Neural cell (in vitro differentiated cells): ENCODE results near the gene MPEG1.

Source experiments
- EP300 ChIP-seq: fragments of 450-650 bp; conservative IDR thresholded peaks from 2 replicates; pipeline ENCODE4 v1.6.1; 2014; ENCODE audit warnings: antibody characterized with exemption, mild to moderate bottlenecking, moderate library complexity; ENCODE audit not compliant: poor library complexity, severe bottlenecking
- EZH2 ChIP-seq: fragments of 200-600, 300-800 bp; shearing (Covaris generic), sonication (generic); IDR thresholded peaks from 2 replicates; pipeline ENCODE4 v1.6.1; 2014; ENCODE audit warnings: antibody characterized with exemption, low read length, borderline replicate concordance, mild to moderate bottlenecking; ENCODE audit not compliant: insufficient read depth, poor library complexity, severe bottlenecking
- MXI1 ChIP-seq: fragments of 450-650 bp; conservative IDR thresholded peaks from 2 replicates; pipeline ENCODE4 v1.6.1; 2014; ENCODE audit warnings: antibody characterized with exemption, mild to moderate bottlenecking; ENCODE audit not compliant: poor library complexity, severe bottlenecking
- POLR2AphosphoS5 ChIP-seq: IDR thresholded peaks from 2 replicates; pipeline ENCODE4 v1.6.1; 2012
- SMC3 ChIP-seq: fragments of 450-650 bp; conservative IDR thresholded peaks from 2 replicates; pipeline ENCODE4 v1.6.1; 2014; ENCODE audit warnings: antibody characterized with exemption, mild to moderate bottlenecking, moderate library complexity; ENCODE audit not compliant: poor library complexity
- TAF1 ChIP-seq: IDR thresholded peaks from 2 replicates; pipeline ENCODE4 v1.6.1; 2012; ENCODE audit warnings: low read depth
- TF ChIP-seq, protein P1 (sequence below): fragments of 450-650 bp; IDR thresholded peaks from 2 replicates; pipeline ENCODE4 v1.5.1; 2014; ENCODE audit warnings: antibody characterized with exemption, mild to moderate bottlenecking, moderate library complexity; ENCODE audit not compliant: poor library complexity, severe bottlenecking

GRCh38 chr11:59214141-59214893 is 1.6 kb upstream of the MPEG1 start:
- TF ChIP-seq EP300 = no peak
- TF ChIP-seq, protein P1, sequence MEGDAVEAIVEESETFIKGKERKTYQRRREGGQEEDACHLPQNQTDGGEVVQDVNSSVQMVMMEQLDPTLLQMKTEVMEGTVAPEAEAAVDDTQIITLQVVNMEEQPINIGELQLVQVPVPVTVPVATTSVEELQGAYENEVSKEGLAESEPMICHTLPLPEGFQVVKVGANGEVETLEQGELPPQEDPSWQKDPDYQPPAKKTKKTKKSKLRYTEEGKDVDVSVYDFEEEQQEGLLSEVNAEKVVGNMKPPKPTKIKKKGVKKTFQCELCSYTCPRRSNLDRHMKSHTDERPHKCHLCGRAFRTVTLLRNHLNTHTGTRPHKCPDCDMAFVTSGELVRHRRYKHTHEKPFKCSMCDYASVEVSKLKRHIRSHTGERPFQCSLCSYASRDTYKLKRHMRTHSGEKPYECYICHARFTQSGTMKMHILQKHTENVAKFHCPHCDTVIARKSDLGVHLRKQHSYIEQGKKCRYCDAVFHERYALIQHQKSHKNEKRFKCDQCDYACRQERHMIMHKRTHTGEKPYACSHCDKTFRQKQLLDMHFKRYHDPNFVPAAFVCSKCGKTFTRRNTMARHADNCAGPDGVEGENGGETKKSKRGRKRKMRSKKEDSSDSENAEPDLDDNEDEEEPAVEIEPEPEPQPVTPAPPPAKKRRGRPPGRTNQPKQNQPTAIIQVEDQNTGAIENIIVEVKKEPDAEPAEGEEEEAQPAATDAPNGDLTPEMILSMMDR = no peak
- TF ChIP-seq TAF1 = no peak
- no peak for TF ChIP-seq SMC3
- no peak for TF ChIP-seq MXI1
- no peak for TF ChIP-seq POLR2AphosphoS5
- no peak for TF ChIP-seq EZH2
